ENCODE results near the gene PSMB1.

DNA sequence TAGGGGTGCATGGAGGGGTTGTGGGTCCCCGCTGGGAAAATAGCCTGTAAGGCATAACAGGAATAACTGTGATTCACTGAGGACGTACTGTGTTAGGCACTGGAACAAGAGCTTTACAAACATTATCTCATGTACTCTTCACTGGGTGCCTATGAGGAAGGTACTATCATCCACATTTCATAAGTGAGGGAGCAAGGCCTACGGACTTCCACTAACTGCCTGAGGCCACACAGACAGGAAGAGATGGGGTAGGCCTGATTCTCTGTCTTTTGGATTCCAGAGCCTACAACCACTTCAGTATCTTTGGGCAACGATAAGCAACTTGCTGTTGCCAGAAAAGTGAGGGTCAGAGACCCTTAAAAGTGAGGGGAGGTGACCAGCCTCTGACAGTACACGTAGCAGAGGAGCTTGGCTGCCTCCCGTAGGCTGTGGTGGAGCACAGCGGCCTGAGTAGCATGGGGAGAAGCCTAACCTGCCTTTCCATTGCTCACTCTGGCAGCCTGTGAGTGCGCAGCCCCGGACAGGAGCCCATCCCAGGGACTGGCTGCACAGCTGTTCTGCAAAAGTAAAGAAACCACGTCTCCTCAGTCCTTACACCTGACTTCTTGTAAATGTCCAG, 30.4 kb downstream of the PSMB1 start:
- TF ChIP-seq, protein P1, sequence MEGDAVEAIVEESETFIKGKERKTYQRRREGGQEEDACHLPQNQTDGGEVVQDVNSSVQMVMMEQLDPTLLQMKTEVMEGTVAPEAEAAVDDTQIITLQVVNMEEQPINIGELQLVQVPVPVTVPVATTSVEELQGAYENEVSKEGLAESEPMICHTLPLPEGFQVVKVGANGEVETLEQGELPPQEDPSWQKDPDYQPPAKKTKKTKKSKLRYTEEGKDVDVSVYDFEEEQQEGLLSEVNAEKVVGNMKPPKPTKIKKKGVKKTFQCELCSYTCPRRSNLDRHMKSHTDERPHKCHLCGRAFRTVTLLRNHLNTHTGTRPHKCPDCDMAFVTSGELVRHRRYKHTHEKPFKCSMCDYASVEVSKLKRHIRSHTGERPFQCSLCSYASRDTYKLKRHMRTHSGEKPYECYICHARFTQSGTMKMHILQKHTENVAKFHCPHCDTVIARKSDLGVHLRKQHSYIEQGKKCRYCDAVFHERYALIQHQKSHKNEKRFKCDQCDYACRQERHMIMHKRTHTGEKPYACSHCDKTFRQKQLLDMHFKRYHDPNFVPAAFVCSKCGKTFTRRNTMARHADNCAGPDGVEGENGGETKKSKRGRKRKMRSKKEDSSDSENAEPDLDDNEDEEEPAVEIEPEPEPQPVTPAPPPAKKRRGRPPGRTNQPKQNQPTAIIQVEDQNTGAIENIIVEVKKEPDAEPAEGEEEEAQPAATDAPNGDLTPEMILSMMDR (IDR thresholded peaks at IDR 0.05): peak in 1 of 6 experiments; percentile 29
- TF ChIP-seq POLR2A (IDR thresholded peaks at IDR 0.05): no peak
